Right lobe of liver (tissue), 4 donors: ENCODE measurements around the gene PCSK6.

Experiments used
- POLR2A ChIP-seq: fragments of 450-650 bp; IDR thresholded peaks from one replicate; pipeline ENCODE4 v1.6.1; 2017; ENCODE audit warnings: antibody characterized with exemption, mild to moderate bottlenecking
- TF ChIP-seq, protein P1 (sequence below), 4 donors: fragments of 200-600 bp in 3 of 4; fragments of 450-650 bp in 1 of 4; IDR thresholded peaks; one replicate each; pipeline versions ENCODE4 v1.5.1 to v1.8.0; 2016 to 2022; ENCODE audit warnings: antibody characterized with exemption in 4 of 4, mild to moderate bottlenecking in 2 of 4
- donor health status: DM: no; HTN: no; CAD: no.
- donor health status: DM: no; HTN: no; CAD: no.
- donor health status: DM: no; HTN: yes; CAD: no.

DNA sequence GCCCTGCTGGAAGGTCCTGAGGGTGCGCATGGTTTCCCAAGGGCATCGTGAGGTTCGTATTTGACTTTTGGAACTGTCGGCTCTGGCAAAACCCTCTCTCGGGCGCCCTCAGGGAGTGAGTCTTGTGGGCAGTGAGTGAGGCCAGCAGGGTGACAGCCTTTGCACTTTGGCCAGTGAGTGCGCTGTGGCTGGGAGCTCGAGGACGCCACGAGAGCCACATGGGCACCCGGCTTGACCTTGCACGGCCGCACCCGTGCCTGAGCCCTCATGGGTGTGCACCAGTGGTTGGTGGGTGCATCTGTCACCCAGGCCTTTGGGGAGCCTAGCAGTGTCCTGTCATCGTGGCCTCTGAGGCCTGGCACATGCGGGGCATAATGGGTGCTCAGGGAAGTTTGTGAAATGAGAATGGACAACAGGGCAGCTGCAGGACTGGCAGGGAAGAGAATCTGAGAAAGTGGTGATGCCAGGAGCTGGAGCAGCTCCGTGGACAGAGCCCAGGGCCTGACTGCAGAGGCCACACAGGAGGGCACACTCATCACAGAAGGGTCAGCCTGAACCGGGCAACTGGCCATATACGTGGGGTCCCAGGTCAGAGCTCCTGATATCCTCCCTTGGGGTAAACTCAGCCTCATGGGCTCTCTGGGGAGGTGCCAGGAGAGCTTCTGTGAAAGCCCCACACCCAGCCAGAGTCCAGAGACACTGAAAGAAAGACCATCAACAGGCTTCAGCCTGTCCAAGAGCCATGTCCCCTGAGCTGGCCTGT is 164.1 kb downstream of the PCSK6 start:
- TF ChIP-seq, protein P1, sequence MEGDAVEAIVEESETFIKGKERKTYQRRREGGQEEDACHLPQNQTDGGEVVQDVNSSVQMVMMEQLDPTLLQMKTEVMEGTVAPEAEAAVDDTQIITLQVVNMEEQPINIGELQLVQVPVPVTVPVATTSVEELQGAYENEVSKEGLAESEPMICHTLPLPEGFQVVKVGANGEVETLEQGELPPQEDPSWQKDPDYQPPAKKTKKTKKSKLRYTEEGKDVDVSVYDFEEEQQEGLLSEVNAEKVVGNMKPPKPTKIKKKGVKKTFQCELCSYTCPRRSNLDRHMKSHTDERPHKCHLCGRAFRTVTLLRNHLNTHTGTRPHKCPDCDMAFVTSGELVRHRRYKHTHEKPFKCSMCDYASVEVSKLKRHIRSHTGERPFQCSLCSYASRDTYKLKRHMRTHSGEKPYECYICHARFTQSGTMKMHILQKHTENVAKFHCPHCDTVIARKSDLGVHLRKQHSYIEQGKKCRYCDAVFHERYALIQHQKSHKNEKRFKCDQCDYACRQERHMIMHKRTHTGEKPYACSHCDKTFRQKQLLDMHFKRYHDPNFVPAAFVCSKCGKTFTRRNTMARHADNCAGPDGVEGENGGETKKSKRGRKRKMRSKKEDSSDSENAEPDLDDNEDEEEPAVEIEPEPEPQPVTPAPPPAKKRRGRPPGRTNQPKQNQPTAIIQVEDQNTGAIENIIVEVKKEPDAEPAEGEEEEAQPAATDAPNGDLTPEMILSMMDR (IDR thresholded peaks at IDR 0.05): no peak
- TF ChIP-seq POLR2A: no peak
